SK-N-SH (cell line): ENCODE results near the gene ADCY5. TPM values are rescaled to one million over a fixed set of nuclear protein-coding genes. Genes with fewer than 3 reads are reported as not detected.

Experiments
- CTCF ChIA-PET: fragments of 300-600, 350-600 bp; formaldehyde crosslinking; extraction: SDS; loops from one replicate; lab custom pipeline; 2021; lab: Yijun Ruan, JAX
- POLR2A ChIA-PET: fragments of 350-600 bp; sonication (Branson Sonifier 250); formaldehyde crosslinking; extraction: SDS; loops from one replicate; lab custom pipeline; 2020; ENCODE audit warnings: antibody characterized with exemption, inconsistent platforms; lab: Yijun Ruan, JAX
- DNase-seq: peaks from one replicate; pipeline ENCODE4 v3.0.0; 2012
- H2AFZ ChIP-seq: fragments of 200-600 bp; sonication (generic); 2 replicates; pipeline ENCODE4 v1.8.1; 2016; ENCODE audit warnings: antibody characterized with exemption, mild to moderate bottlenecking, low read depth
- H3F3A ChIP-seq: fragments of 200-600 bp; sonication (generic); replicated peaks from 2 replicates; pipeline ENCODE3; 2016; ENCODE audit warnings: antibody characterized with exemption, mild to moderate bottlenecking; ENCODE audit not compliant: insufficient read depth
- H3K27ac ChIP-seq, 2 experiments: fragments of 200-500 bp in 1 of 2; fragments of 200-600 bp in 1 of 2; sonication (Bioruptor generic) in 1 of 2; sonication (generic), shearing (Covaris generic) in 1 of 2; 2 replicates each; pipeline versions ENCODE4 v1.5.1 to v1.6.1; 2014 to 2016; ENCODE audit warnings: low read depth in 2 of 2, inconsistent platforms in 1 of 2, low read length in 1 of 2, mild to moderate bottlenecking in 1 of 2, mixed read lengths in 1 of 2
- H3K27me3 ChIP-seq: fragments of 200-600 bp; sonication (generic), shearing (Covaris generic); 2 replicates; pipeline ENCODE4 v1.6.1; 2016; ENCODE audit warnings: mixed run types; ENCODE audit not compliant: insufficient read depth
- H3K36me3 ChIP-seq, 2 experiments: fragments of 200-500 bp in 1 of 2; fragments of 200-600 bp in 1 of 2; sonication (Bioruptor generic) in 1 of 2; sonication (generic) in 1 of 2; replicated peaks in 1 of 2; 2 replicates each; pipeline versions ENCODE3 to v1.5.1; 2014 to 2016; ENCODE audit warnings: low read length in 1 of 2, mild to moderate bottlenecking in 1 of 2; ENCODE audit not compliant: insufficient read depth in 2 of 2, control insufficient read depth in 1 of 2
- H3K4me1 ChIP-seq, 2 experiments: fragments of 200-500 bp in 1 of 2; fragments of 200-600 bp in 1 of 2; sonication (Bioruptor generic) in 1 of 2; sonication (generic), shearing (Covaris generic) in 1 of 2; 2 replicates each; pipeline versions ENCODE4 v1.5.1 to v1.6.1; 2014 to 2016; ENCODE audit warnings: low read depth in 1 of 2, low read length in 1 of 2, mixed run types in 1 of 2; ENCODE audit not compliant: insufficient read depth in 2 of 2, control insufficient read depth in 1 of 2
- H3K4me2 ChIP-seq: fragments of 200-600 bp; sonication (generic), shearing (Covaris generic); 2 replicates; pipeline ENCODE4 v1.6.1; 2017; ENCODE audit warnings: mixed run types
- H3K4me3 ChIP-seq, 2 experiments: fragments of 200-500 bp in 1 of 2; fragments of 200-600 bp in 1 of 2; sonication (Bioruptor generic) in 1 of 2; sonication (generic), shearing (Covaris generic) in 1 of 2; 2 replicates each; pipeline versions ENCODE4 v1.5.1 to v1.8.1; 2014 to 2016; ENCODE audit warnings: low read depth in 2 of 2, inconsistent platforms in 1 of 2, low read length in 1 of 2, mild to moderate bottlenecking in 1 of 2, mixed read lengths in 1 of 2, moderate library complexity in 1 of 2
- H3K79me2 ChIP-seq: fragments of 200-600 bp; sonication (generic); 2 replicates; pipeline ENCODE4 v1.8.1; 2017; ENCODE audit warnings: mild to moderate bottlenecking; ENCODE audit not compliant: insufficient read depth
- H3K9ac ChIP-seq: fragments of 200-600 bp; sonication (generic); 2 replicates; pipeline ENCODE4 v1.6.1; 2017; ENCODE audit warnings: mixed run types
- H3K9me2 ChIP-seq: fragments of 200-600 bp; sonication (generic); 2 replicates; pipeline ENCODE4 v1.6.1; 2017; ENCODE audit warnings: mixed run types
- H3K9me3 ChIP-seq: fragments of 200-600 bp; sonication (generic); 2 replicates; pipeline ENCODE4 v1.6.1; 2017; ENCODE audit warnings: mixed run types, mild to moderate bottlenecking, moderate library complexity
- H4K20me1 ChIP-seq: fragments of 200-600 bp; sonication (generic); 2 replicates; pipeline ENCODE4 v1.6.1; 2017; ENCODE audit warnings: mild to moderate bottlenecking, mixed run types; ENCODE audit not compliant: insufficient read depth
- CHD2 ChIP-seq: fragments of 150-350 bp; IDR thresholded peaks from 2 replicates; pipeline ENCODE4 v1.6.1; 2018; ENCODE audit warnings: low read length; ENCODE audit not compliant: partially characterized antibody
- CTCF ChIP-seq: fragments of 200-600 bp; sonication (generic); IDR thresholded peaks from 2 replicates; pipeline ENCODE4 v1.6.1; 2017; ENCODE audit warnings: antibody characterized with exemption, mild to moderate bottlenecking, moderate library complexity
- ELF1 ChIP-seq: IDR thresholded peaks from 2 replicates; pipeline ENCODE4 v1.4.0; 2012
- EP300 ChIP-seq, 2 experiments: IDR thresholded peaks; 2 replicates each; pipeline versions ENCODE4 v1.4.0 to v1.6.1; 2012; ENCODE audit warnings: borderline replicate concordance in 1 of 2, low read depth in 1 of 2, low read length in 1 of 2
- FOSL2 ChIP-seq: IDR thresholded peaks from 2 replicates; pipeline ENCODE4 v1.4.0; 2012; ENCODE audit warnings: low read depth, mild to moderate bottlenecking, moderate library complexity, borderline replicate concordance
- FOXJ3 ChIP-seq: sonication (generic); formaldehyde crosslinking; IDR thresholded peaks from 2 replicates; pipeline ENCODE4 v1.5.1; 2020; ENCODE audit warnings: mild to moderate bottlenecking, missing genetic modification reagents
- FOXM1 ChIP-seq: IDR thresholded peaks from 2 replicates; pipeline ENCODE4 v1.4.0; 2012; ENCODE audit warnings: low read depth, mild to moderate bottlenecking
- GATA2 ChIP-seq: sonication (generic); formaldehyde crosslinking; IDR thresholded peaks from 2 replicates; pipeline ENCODE4 v1.5.0; 2020; ENCODE audit warnings: mild to moderate bottlenecking, missing genetic modification reagents
- JUND ChIP-seq: IDR thresholded peaks from 2 replicates; pipeline ENCODE4 v1.4.0; 2012
- MAX ChIP-seq: IDR thresholded peaks from 2 replicates; pipeline ENCODE4 v1.4.0; 2012; ENCODE audit warnings: low read depth
- NFIC ChIP-seq: IDR thresholded peaks from 2 replicates; pipeline ENCODE4 v1.4.0; 2012; ENCODE audit warnings: borderline replicate concordance
- PBX3 ChIP-seq: IDR thresholded peaks from 2 replicates; pipeline ENCODE4; 2012
- POLR2AphosphoS5 ChIP-seq: IDR thresholded peaks from 2 replicates; pipeline ENCODE4 v1.6.1; 2012; ENCODE audit warnings: low read depth, low read length
- RCOR1 ChIP-seq: fragments of 150-350 bp; IDR thresholded peaks from 2 replicates; pipeline ENCODE4 v1.6.1; 2017; ENCODE audit warnings: antibody characterized with exemption, low read length
- SMC3 ChIP-seq: IDR thresholded peaks from 2 replicates; pipeline ENCODE4 v1.6.1; 2012; ENCODE audit warnings: low read depth, low read length, improper control_type of control experiment
- USF1 ChIP-seq: IDR thresholded peaks from 2 replicates; pipeline ENCODE4 v1.4.0; 2012; ENCODE audit warnings: low read depth, borderline replicate concordance
- YY1 ChIP-seq: IDR thresholded peaks from 2 replicates; pipeline ENCODE4 v1.4.0; 2012; ENCODE audit warnings: low read depth, mild to moderate bottlenecking
- ZBTB33 ChIP-seq: IDR thresholded peaks from 2 replicates; pipeline ENCODE4 v1.4.0; 2012; ENCODE audit warnings: low read depth, borderline replicate concordance
- WGBS: methylation state at CpG from one replicate; pipeline ENCODE4 v1.1.6; 2017; ENCODE audit warnings: low lambda C conversion rate; 5-methylcytosine and 5-hydroxymethylcytosine counted together
- polyA plus RNA-seq, 3 experiments: library from polyadenylated mRNA; depleted of rRNA; stranded (reverse); fragments of >200 nt; gene quantifications; 2 replicates each; pipeline ENCODE4 v1.2.3, GENCODE V29; 2012

The ADCY5 gene
- polyA plus RNA-seq, 1 of the 3 experiments (the other 2 are of a cell fraction) = 0.21 TPM

- WGBS = 7% methylated on average over 33 of the region's 33 CpGs
- no peak overlapping the region; a peak in 1 of 4 replicates for H3K27ac ChIP-seq
- POLR2A ChIA-PET = no interaction called here
- H2AFZ ChIP-seq = peak overlapping the region; percentile 84
- no peaks in the 10 kb centered on the region for H3K79me2 ChIP-seq
- H3K9me3 ChIP-seq = no peaks in the 10 kb centered on the region
- no peak overlapping the region for H3K9ac ChIP-seq
- DNase-seq = peak; percentile 79
- peak overlapping the region; percentile 87 for H3K4me2 ChIP-seq
- no peaks in the 10 kb centered on the region for H4K20me1 ChIP-seq
- CTCF ChIA-PET = interaction anchor here (1.0 to 4.4 kb wide), 4 partner anchors 10 to 39 kb away, joined by 3 to 23 read pairs (median 5); no protein-coding TSS in a partner anchor
- peaks cover 46% of the 10 kb centered on the region for H3K27me3 ChIP-seq
- peaks cover 0 to 5% of the 10 kb centered on the region in 2 experiments; a peak in 1 of 4 replicates for H3K4me1 ChIP-seq
- no peaks in the 10 kb centered on the region for H3K9me2 ChIP-seq
- H3F3A ChIP-seq = no peaks in the 10 kb centered on the region
- TF ChIP-seq CTCF (no peak), PBX3 (peak; percentile 38; the same call in 1 of the 2 replicates)
- H3K36me3 ChIP-seq = no peaks in the 10 kb centered on the region
- H3K4me3 ChIP-seq = peak overlapping the region; percentile 62 to 64
Measured at GRCh38 chr3:123449997-123450604, 1.2 kb upstream of the ADCY5 start.

- DNase-seq = peak; percentile 91
- Histone ChIP-seq H3F3A (no peaks in the 10 kb centered on the region), H3K9me2 (no peaks in the 10 kb centered on the region), H3K27ac (no peak overlapping the region; a peak in 1 of 4 replicates), H3K9me3 (no peaks in the 10 kb centered on the region), H3K4me2 (peak overlapping the region; percentile 87), H3K36me3 (no peaks in the 10 kb centered on the region), H3K4me3 (peak overlapping the region; percentile 62 to 64), H4K20me1 (no peaks in the 10 kb centered on the region), H3K9ac (no peak overlapping the region), H3K27me3 (peaks cover 52% of the 10 kb centered on the region), H3K4me1 (peaks cover 0 to 5% of the 10 kb centered on the region in 2 experiments; a peak in 1 of 4 replicates), H3K79me2 (no peaks in the 10 kb centered on the region), H2AFZ (peak overlapping the region; percentile 84)
- WGBS = 4% methylated on average over 17 of the region's 114 CpGs
- CTCF ChIA-PET = interaction anchor here (0.6 to 4.5 kb wide), 9 partner anchors 10 to 127 kb away, joined by 3 to 23 read pairs (median 6); no protein-coding TSS in a partner anchor
- POLR2A ChIA-PET = interaction anchor here (0.6 kb wide), 1 partner anchor 358 kb away, joined by 4 read pairs; no protein-coding TSS in a partner anchor
- TF ChIP-seq SMC3 (no peak), JUND (no peak), YY1 (no peak), GATA2 (CRISPR knock-in tag) (no peak), FOSL2 (no peak), FOXM1 (no peak), PBX3 (no peak), RCOR1 (no peak), USF1 (no peak), MAX (no peak), EP300 (IDR thresholded peaks at IDR 0.05; ENCODE audit: borderline replicate concordance in 1 of 2, low read depth in 1 of 2, low read length in 1 of 2) (no peak), CHD2 (no peak), ELF1 (no peak), NFIC (no peak), ZBTB33 (no peak), POLR2AphosphoS5 (no peak), FOXJ3 (CRISPR knock-in tag) (no peak)
Measured at GRCh38 chr3:123449102-123449996, 459 bp upstream of the ADCY5 start.
